ENCODE data around the gene ANAPC16. TPM values are rescaled to one million over a fixed set of nuclear protein-coding genes. Genes with fewer than 3 reads are reported as not detected.
"Not testable (repeated sequence)": the region's sequence is repeated elsewhere in the genome, so short reads cannot be mapped to it uniquely, and the experiment has no call there.

ANAPC16 gene
- total RNA-seq, 2 donors from 2014 or later: 139 to 163 TPM

GRCh38 chr10:72278668-72279393 lies 63.0 kb downstream of the ANAPC16 start:
- H3K27ac ChIP-seq: peak overlapping the region in 1 of 2 donors; percentile 17
- H3K36me3 ChIP-seq: peaks cover 26% of the 10 kb centered on the region
- H3K4me3 ChIP-seq: no peak overlapping the region
- peaks cover 0 to 26% of the 10 kb centered on the region in 2 donors for H3K4me1 ChIP-seq
- TF ChIP-seq CTCF (IDR thresholded peaks at IDR 0.05): no peak
- no peaks in the 10 kb centered on the region for H3K9me3 ChIP-seq
- H3K27me3 ChIP-seq: no peaks in the 10 kb centered on the region
- DNase-seq (ENCODE audit: low spot score): no peak

GRCh38 chr10:72279587-72279986 lies 63.8 kb downstream of the ANAPC16 start:
- H3K27me3 ChIP-seq; H3K9me3 ChIP-seq; H3K4me3 ChIP-seq; H3K27ac ChIP-seq; DNase-seq (ENCODE audit: low spot score): not testable (repeated sequence)
- peaks cover 0 to 24% of the 10 kb centered on the region in 2 donors for H3K4me1 ChIP-seq
- H3K36me3 ChIP-seq: peaks cover 19% of the 10 kb centered on the region

- no peaks in the 10 kb centered on the region for H3K9me3 ChIP-seq
- H3K27me3 ChIP-seq: no peaks in the 10 kb centered on the region
- no peaks in the 10 kb centered on the region for H3K36me3 ChIP-seq
- no peaks in the 10 kb centered on the region for H3K4me1 ChIP-seq
- no peak for TF ChIP-seq CTCF (IDR thresholded peaks at IDR 0.05)
- DNase-seq (ENCODE audit: low spot score): no peak
- no peak overlapping the region for H3K27ac ChIP-seq
- H3K4me3 ChIP-seq: no peak overlapping the region
Measured at GRCh38 chr10:72283131-72283530, 67.3 kb downstream of the ANAPC16 start.

Other genes with a start within 250 kb of the ANAPC16 start
- gene SPOCK2, start 127.5 kb upstream of the ANAPC16 start, total RNA-seq: 10 to 100 TPM; 19.3 to 19.8 TPM
- 10 to 100 TPM; 27.2 to 37.0 TPM for gene ASCC1, start 264 bp downstream of the ANAPC16 start, total RNA-seq
- 100 to 1,000 TPM; 100 to 136 TPM for gene DDIT4, start 57.9 kb downstream of the ANAPC16 start, total RNA-seq
- gene DNAJB12, start 138.9 kb downstream of the ANAPC16 start, total RNA-seq: 10 to 100 TPM; 24.5 to 36.8 TPM

All from right atrium auricular region (tissue), 2 donors.